ENCODE measurements around the gene RTRAF.

RTRAF gene

GRCh38 chr14:52021957-52022600 lies 32.7 kb downstream of the RTRAF start:
- H3K4me3 ChIP-seq (replicated peaks; ENCODE audit: low read depth, low read length) = no peak overlapping the region
- no peak for DNase-seq (ENCODE audit: low read depth)
- no peak for TF ChIP-seq CTCF (IDR thresholded peaks at IDR 0.05; ENCODE audit: low read length, missing control alignments)

GRCh38 chr14:52023518-52023917 lies 34.2 kb downstream of the RTRAF start:
- no peak for TF ChIP-seq CTCF (IDR thresholded peaks at IDR 0.05; ENCODE audit: low read length, missing control alignments)
- peak; percentile 86 for DNase-seq (ENCODE audit: low read depth)
- no peak overlapping the region for H3K4me3 ChIP-seq (replicated peaks; ENCODE audit: low read depth, low read length)

GRCh38 chr14:52025310-52025709 lies 36.0 kb downstream of the RTRAF start:
- DNase-seq (ENCODE audit: low read depth) = peak; percentile 97
- no peak for TF ChIP-seq CTCF (IDR thresholded peaks at IDR 0.05; ENCODE audit: low read length, missing control alignments)
- no peak overlapping the region for H3K4me3 ChIP-seq (replicated peaks; ENCODE audit: low read depth, low read length)

- TF ChIP-seq CTCF (IDR thresholded peaks at IDR 0.05; ENCODE audit: low read length, missing control alignments) = no peak
- H3K4me3 ChIP-seq (replicated peaks; ENCODE audit: low read depth, low read length) = no peak overlapping the region
- DNase-seq (ENCODE audit: low read depth) = no peak
Measured at GRCh38 chr14:52026017-52026660, 36.8 kb downstream of the RTRAF start.

- H3K4me3 ChIP-seq (replicated peaks; ENCODE audit: low read depth, low read length) = no peak overlapping the region
- TF ChIP-seq CTCF (IDR thresholded peaks at IDR 0.05; ENCODE audit: low read length, missing control alignments) = no peak
- no peak for DNase-seq (ENCODE audit: low read depth)
Measured at GRCh38 chr14:52026901-52027300, 37.6 kb downstream of the RTRAF start.

- DNase-seq (ENCODE audit: low read depth) = peak; percentile 71
- TF ChIP-seq CTCF (IDR thresholded peaks at IDR 0.05; ENCODE audit: low read length, missing control alignments) = no peak
- H3K4me3 ChIP-seq (replicated peaks; ENCODE audit: low read depth, low read length) = no peak overlapping the region
Measured at GRCh38 chr14:52029881-52030280, 40.5 kb downstream of the RTRAF start.

GRCh38 chr14:52031781-52032180 lies 42.4 kb downstream of the RTRAF start:
- peak; percentile 95 for DNase-seq (ENCODE audit: low read depth)
- no peak for TF ChIP-seq CTCF (IDR thresholded peaks at IDR 0.05; ENCODE audit: low read length, missing control alignments)
- H3K4me3 ChIP-seq (replicated peaks; ENCODE audit: low read depth, low read length) = no peak overlapping the region
